Brain microvascular endothelial cell (primary cell): ENCODE results near the gene AKR7A2.
A peak's percentile ranks its signal among the peaks of the same experiment; 100 is the strongest.

Experiments
- DNase-seq: peaks from one replicate; pipeline ENCODE4 v3.0.0-alpha.2; 2020
- H3K27ac ChIP-seq: fragments of 250-450 bp; sonication (Bioruptor Pico); 2 replicates; pipeline ENCODE4 v1.5.1; 2020; ENCODE audit warnings: mild to moderate bottlenecking, moderate library complexity
- H3K27me3 ChIP-seq: fragments of 250-450 bp; sonication (Bioruptor Pico); replicated peaks from 2 replicates; pipeline ENCODE4 v1.5.1; 2020; ENCODE audit warnings: mild to moderate bottlenecking
- H3K36me3 ChIP-seq: fragments of 250-450 bp; sonication (Bioruptor Pico); replicated peaks from 2 replicates; pipeline ENCODE4 v1.5.1; 2020; ENCODE audit warnings: mild to moderate bottlenecking
- H3K4me3 ChIP-seq: 2 replicates; pipeline ENCODE4 v1.5.1; 2011; ENCODE audit warnings: low read depth, mild to moderate bottlenecking, control low read depth, low read length, moderate library complexity
- CTCF ChIP-seq: IDR thresholded peaks from 2 replicates; pipeline ENCODE4 v1.5.1; 2011; ENCODE audit warnings: low read depth, mild to moderate bottlenecking, moderate library complexity, low read length, control low read depth, inconsistent platforms; ENCODE audit errors: missing control alignments
- in situ Hi-C: cut with HindIII; loops from 2 replicates; pipeline ENCODE4 v1.10.0; 2017; ENCODE audit warnings: low sequenced_read_pairs, low pct_ligation_motif_present

AKR7A2 gene

GRCh38 chr1:19342894-19343616, 31.1 kb upstream of the AKR7A2 start:
- TF ChIP-seq CTCF, result no peak
- Histone ChIP-seq H3K27ac (no peak overlapping the region), H3K27me3 (no peaks in the 10 kb centered on the region), H3K36me3 (peaks cover 69% of the 10 kb centered on the region), H3K4me3 (no peak overlapping the region)
- DNase-seq, result no peak
- in situ Hi-C loops, result no loop called here

GRCh38 chr1:19342062-19342750, 30.3 kb upstream of the AKR7A2 start:
- H3K27me3 ChIP-seq, result no peaks in the 10 kb centered on the region
- H3K4me3 ChIP-seq, result no peak overlapping the region
- TF ChIP-seq CTCF, result no peak
- no peak for DNase-seq
- H3K36me3 ChIP-seq, result peaks cover 73% of the 10 kb centered on the region
- H3K27ac ChIP-seq, result no peak overlapping the region
- in situ Hi-C loops, result no loop called here

GRCh38 chr1:19341201-19342061, 29.5 kb upstream of the AKR7A2 start:
- peak; percentile 94 for TF ChIP-seq CTCF
- Histone ChIP-seq H3K36me3 (peaks cover 71% of the 10 kb centered on the region), H3K27me3 (no peaks in the 10 kb centered on the region), H3K27ac (no peak overlapping the region), H3K4me3 (no peak overlapping the region)
- peak; percentile 78 for DNase-seq
- in situ Hi-C loops, result no loop called here

- no peak overlapping the region for H3K27ac ChIP-seq
These were observed 28.5 kb upstream of the AKR7A2 start for GRCh38 chr1:19340387-19340937.

More at GRCh38 chr1:19340387-19340937, 28.5 kb upstream of the AKR7A2 start:
- no peak overlapping the region for H3K4me3 ChIP-seq
- no peaks in the 10 kb centered on the region for H3K27me3 ChIP-seq
- peaks cover 69% of the 10 kb centered on the region for H3K36me3 ChIP-seq
- DNase-seq, result no peak
- in situ Hi-C loops, result no loop called here
- TF ChIP-seq CTCF, result no peak
